SK-N-SH (cell line): ENCODE results near the gene NT5C. TPM values are rescaled to one million over a fixed set of nuclear protein-coding genes. Genes with fewer than 3 reads are reported as not detected.

ENCODE experiments used
- CTCF ChIA-PET: fragments of 300-600, 350-600 bp; formaldehyde crosslinking; extraction: SDS; loops from one replicate; lab custom pipeline; 2021; lab: Yijun Ruan, JAX
- POLR2A ChIA-PET: fragments of 350-600 bp; sonication (Branson Sonifier 250); formaldehyde crosslinking; extraction: SDS; loops from one replicate; lab custom pipeline; 2020; ENCODE audit warnings: antibody characterized with exemption, inconsistent platforms; lab: Yijun Ruan, JAX
- DNase-seq: peaks from one replicate; pipeline ENCODE4 v3.0.0; 2012
- H2AFZ ChIP-seq: fragments of 200-600 bp; sonication (generic); 2 replicates; pipeline ENCODE4 v1.8.1; 2016; ENCODE audit warnings: antibody characterized with exemption, mild to moderate bottlenecking, low read depth
- H3F3A ChIP-seq: fragments of 200-600 bp; sonication (generic); replicated peaks from 2 replicates; pipeline ENCODE3; 2016; ENCODE audit warnings: antibody characterized with exemption, mild to moderate bottlenecking; ENCODE audit not compliant: insufficient read depth
- H3K27ac ChIP-seq, 2 experiments: fragments of 200-500 bp in 1 of 2; fragments of 200-600 bp in 1 of 2; sonication (Bioruptor generic) in 1 of 2; sonication (generic), shearing (Covaris generic) in 1 of 2; 2 replicates each; pipeline versions ENCODE4 v1.5.1 to v1.6.1; 2014 to 2016; ENCODE audit warnings: low read depth in 2 of 2, inconsistent platforms in 1 of 2, low read length in 1 of 2, mild to moderate bottlenecking in 1 of 2, mixed read lengths in 1 of 2
- H3K27me3 ChIP-seq: fragments of 200-600 bp; sonication (generic), shearing (Covaris generic); 2 replicates; pipeline ENCODE4 v1.6.1; 2016; ENCODE audit warnings: mixed run types; ENCODE audit not compliant: insufficient read depth
- H3K36me3 ChIP-seq, 2 experiments: fragments of 200-500 bp in 1 of 2; fragments of 200-600 bp in 1 of 2; sonication (Bioruptor generic) in 1 of 2; sonication (generic) in 1 of 2; replicated peaks in 1 of 2; 2 replicates each; pipeline versions ENCODE3 to v1.5.1; 2014 to 2016; ENCODE audit warnings: low read length in 1 of 2, mild to moderate bottlenecking in 1 of 2; ENCODE audit not compliant: insufficient read depth in 2 of 2, control insufficient read depth in 1 of 2
- H3K4me1 ChIP-seq, 2 experiments: fragments of 200-500 bp in 1 of 2; fragments of 200-600 bp in 1 of 2; sonication (Bioruptor generic) in 1 of 2; sonication (generic), shearing (Covaris generic) in 1 of 2; 2 replicates each; pipeline versions ENCODE4 v1.5.1 to v1.6.1; 2014 to 2016; ENCODE audit warnings: low read depth in 1 of 2, low read length in 1 of 2, mixed run types in 1 of 2; ENCODE audit not compliant: insufficient read depth in 2 of 2, control insufficient read depth in 1 of 2
- H3K4me2 ChIP-seq: fragments of 200-600 bp; sonication (generic), shearing (Covaris generic); 2 replicates; pipeline ENCODE4 v1.6.1; 2017; ENCODE audit warnings: mixed run types
- H3K4me3 ChIP-seq, 2 experiments: fragments of 200-500 bp in 1 of 2; fragments of 200-600 bp in 1 of 2; sonication (Bioruptor generic) in 1 of 2; sonication (generic), shearing (Covaris generic) in 1 of 2; 2 replicates each; pipeline versions ENCODE4 v1.5.1 to v1.8.1; 2014 to 2016; ENCODE audit warnings: low read depth in 2 of 2, inconsistent platforms in 1 of 2, low read length in 1 of 2, mild to moderate bottlenecking in 1 of 2, mixed read lengths in 1 of 2, moderate library complexity in 1 of 2
- H3K79me2 ChIP-seq: fragments of 200-600 bp; sonication (generic); 2 replicates; pipeline ENCODE4 v1.8.1; 2017; ENCODE audit warnings: mild to moderate bottlenecking; ENCODE audit not compliant: insufficient read depth
- H3K9ac ChIP-seq: fragments of 200-600 bp; sonication (generic); 2 replicates; pipeline ENCODE4 v1.6.1; 2017; ENCODE audit warnings: mixed run types
- H3K9me2 ChIP-seq: fragments of 200-600 bp; sonication (generic); 2 replicates; pipeline ENCODE4 v1.6.1; 2017; ENCODE audit warnings: mixed run types
- H3K9me3 ChIP-seq: fragments of 200-600 bp; sonication (generic); 2 replicates; pipeline ENCODE4 v1.6.1; 2017; ENCODE audit warnings: mixed run types, mild to moderate bottlenecking, moderate library complexity
- H4K20me1 ChIP-seq: fragments of 200-600 bp; sonication (generic); 2 replicates; pipeline ENCODE4 v1.6.1; 2017; ENCODE audit warnings: mild to moderate bottlenecking, mixed run types; ENCODE audit not compliant: insufficient read depth
- CHD2 ChIP-seq: fragments of 150-350 bp; IDR thresholded peaks from 2 replicates; pipeline ENCODE4 v1.6.1; 2018; ENCODE audit warnings: low read length; ENCODE audit not compliant: partially characterized antibody
- ELF1 ChIP-seq: IDR thresholded peaks from 2 replicates; pipeline ENCODE4 v1.4.0; 2012
- EP300 ChIP-seq, 2 experiments: IDR thresholded peaks; 2 replicates each; pipeline versions ENCODE4 v1.4.0 to v1.6.1; 2012; ENCODE audit warnings: borderline replicate concordance in 1 of 2, low read depth in 1 of 2, low read length in 1 of 2
- EZH2phosphoT487 ChIP-seq: fragments of 200-600 bp; sonication (generic); IDR thresholded peaks from 2 replicates; pipeline ENCODE4 v1.6.1; 2017; ENCODE audit warnings: low read depth, mixed run types, mild to moderate bottlenecking, antibody characterized with exemption, moderate library complexity, borderline replicate concordance
- FOSL2 ChIP-seq: IDR thresholded peaks from 2 replicates; pipeline ENCODE4 v1.4.0; 2012; ENCODE audit warnings: low read depth, mild to moderate bottlenecking, moderate library complexity, borderline replicate concordance
- MAX ChIP-seq: IDR thresholded peaks from 2 replicates; pipeline ENCODE4 v1.4.0; 2012; ENCODE audit warnings: low read depth
- MXI1 ChIP-seq: IDR thresholded peaks from 2 replicates; pipeline ENCODE4 v1.6.1; 2012; ENCODE audit warnings: mild to moderate bottlenecking, low read depth, low read length, improper control_type of control experiment
- NRF1 ChIP-seq: IDR thresholded peaks from 2 replicates; pipeline ENCODE4 v1.6.1; 2012; ENCODE audit warnings: low read depth, mild to moderate bottlenecking, low read length
- POLR2AphosphoS5 ChIP-seq: IDR thresholded peaks from 2 replicates; pipeline ENCODE4 v1.6.1; 2012; ENCODE audit warnings: low read depth, low read length
- RAD21 ChIP-seq: IDR thresholded peaks from 2 replicates; pipeline ENCODE4 v1.6.1; 2012; ENCODE audit warnings: mild to moderate bottlenecking, low read length
- RFX5 ChIP-seq: IDR thresholded peaks from 2 replicates; pipeline ENCODE4 v1.6.1; 2012; ENCODE audit warnings: mild to moderate bottlenecking, improper control_type of control experiment, low read length
- SIN3A ChIP-seq: IDR thresholded peaks from 2 replicates; pipeline ENCODE4 v1.6.1; 2012; ENCODE audit warnings: low read depth, mild to moderate bottlenecking, low read length, moderate library complexity, borderline replicate concordance
- SMC3 ChIP-seq: IDR thresholded peaks from 2 replicates; pipeline ENCODE4 v1.6.1; 2012; ENCODE audit warnings: low read depth, low read length, improper control_type of control experiment
- TAF1 ChIP-seq: IDR thresholded peaks from 2 replicates; pipeline ENCODE4 v1.6.1; 2012; ENCODE audit warnings: low read depth, mild to moderate bottlenecking, low read length, moderate library complexity, borderline replicate concordance
- TEAD4 ChIP-seq: IDR thresholded peaks from 2 replicates; pipeline ENCODE4 v1.4.0; 2012; ENCODE audit warnings: mild to moderate bottlenecking, borderline replicate concordance; ENCODE audit not compliant: insufficient read depth
- USF2 ChIP-seq: fragments of 150-350 bp; IDR thresholded peaks from 2 replicates; pipeline ENCODE4 v1.6.1; 2017; ENCODE audit warnings: antibody characterized with exemption, low read length, low read depth, borderline replicate concordance
- ZBTB33 ChIP-seq: IDR thresholded peaks from 2 replicates; pipeline ENCODE4 v1.4.0; 2012; ENCODE audit warnings: low read depth, borderline replicate concordance
- WGBS: methylation state at CpG from one replicate; pipeline ENCODE4 v1.1.6; 2017; ENCODE audit warnings: low lambda C conversion rate; 5-methylcytosine and 5-hydroxymethylcytosine counted together
- polyA plus RNA-seq, 3 experiments: library from polyadenylated mRNA; depleted of rRNA; stranded (reverse); fragments of >200 nt; gene quantifications; 2 replicates each; pipeline ENCODE4 v1.2.3, GENCODE V29; 2012
- TF ChIP-seq, protein P1 (sequence below): fragments of 150-350 bp; IDR thresholded peaks from 2 replicates; pipeline ENCODE4 v1.6.1; 2016; ENCODE audit warnings: mild to moderate bottlenecking, low read depth, low read length
- TF ChIP-seq, protein P2 (sequence below): IDR thresholded peaks from 2 replicates; pipeline ENCODE4 v1.4.0; 2012; ENCODE audit warnings: low read depth, borderline replicate concordance
- TF ChIP-seq, protein P3 (sequence below): IDR thresholded peaks from 2 replicates; pipeline ENCODE4 v1.6.1; 2012; ENCODE audit warnings: mild to moderate bottlenecking, low read depth, low read length, moderate library complexity

Gene NT5C
- polyA plus RNA-seq, 1 of the 3 experiments (the other 2 are of a cell fraction), result 111 TPM

DNA sequence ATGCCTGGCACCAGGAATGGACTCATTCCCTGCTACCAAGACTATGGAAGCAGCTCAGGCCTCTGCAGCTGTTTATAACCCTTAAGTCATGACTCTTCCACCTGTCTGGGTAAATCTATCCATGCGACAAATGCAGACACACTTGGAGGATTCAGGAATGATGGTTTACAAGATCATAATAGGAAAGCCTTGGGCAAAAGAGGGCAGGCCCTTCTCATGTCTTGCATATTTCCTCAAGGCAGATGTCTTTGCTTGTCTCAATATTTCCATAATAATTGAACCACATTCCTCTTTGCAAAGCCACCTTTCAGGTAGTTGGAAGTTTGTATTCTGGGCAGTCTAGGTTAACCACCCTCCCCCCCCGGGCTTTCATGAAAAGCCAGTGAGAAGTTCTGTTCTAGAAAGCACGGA lies 23.7 kb upstream of the NT5C start:
- no peaks in the 10 kb centered on the region for H3K9me2 ChIP-seq
- ChIA-PET POLR2A (interaction anchor here (0.6 to 1.9 kb wide), 11 partner anchors 10 to 166 kb away, joined by 3 to 14 read pairs (median 3); partner anchors contain the start of genes ARMC7, GGA3, MRPS7 and NT5C), CTCF (interaction anchor here (1.0 to 1.9 kb wide), 5 partner anchors 17 to 47 kb away, joined by 4 to 8 read pairs (median 4); partner anchors contain the start of gene NT5C)
- peaks cover 7% of the 10 kb centered on the region; the same call in 1 of the 2 replicates for H4K20me1 ChIP-seq
- H3K27me3 ChIP-seq, result no peaks in the 10 kb centered on the region
- H3K4me3 ChIP-seq, result no peak overlapping the region
- DNase-seq, result no peak
- peaks cover 26% of the 10 kb centered on the region for H3F3A ChIP-seq
- H3K27ac ChIP-seq, result peak overlapping the region; percentile 47 to 54; a peak in 3 of 4 replicates
- peaks cover 47% of the 10 kb centered on the region for H3K79me2 ChIP-seq
- peak overlapping the region; percentile 46; the same call in 1 of the 2 replicates for H3K4me2 ChIP-seq
- peaks cover 5 to 8% of the 10 kb centered on the region in 2 experiments; a peak in 3 of 4 replicates for H3K4me1 ChIP-seq
- H3K36me3 ChIP-seq, result peaks cover 0 to 19% of the 10 kb centered on the region in 2 experiments
- WGBS, result 91% methylated on average over 3 of the region's 3 CpGs
- no peak overlapping the region for H3K9ac ChIP-seq
- no peaks in the 10 kb centered on the region for H3K9me3 ChIP-seq
- no peak overlapping the region for H2AFZ ChIP-seq
- TF ChIP-seq RFX5 (no peak), TAF1 (no peak), TEAD4 (no peak), USF2 (no peak), SIN3A (no peak), RAD21 (no peak), EP300 (IDR thresholded peaks at IDR 0.05; ENCODE audit: borderline replicate concordance in 1 of 2, low read depth in 1 of 2, low read length in 1 of 2) (no peak), NRF1 (no peak), EZH2phosphoT487 (no peak), FOSL2 (no peak), SMC3 (no peak), MXI1 (no peak), POLR2AphosphoS5 (no peak), ELF1 (no peak), ZBTB33 (no peak), MAX (no peak), CHD2 (no peak)
- TF ChIP-seq, protein P1, sequence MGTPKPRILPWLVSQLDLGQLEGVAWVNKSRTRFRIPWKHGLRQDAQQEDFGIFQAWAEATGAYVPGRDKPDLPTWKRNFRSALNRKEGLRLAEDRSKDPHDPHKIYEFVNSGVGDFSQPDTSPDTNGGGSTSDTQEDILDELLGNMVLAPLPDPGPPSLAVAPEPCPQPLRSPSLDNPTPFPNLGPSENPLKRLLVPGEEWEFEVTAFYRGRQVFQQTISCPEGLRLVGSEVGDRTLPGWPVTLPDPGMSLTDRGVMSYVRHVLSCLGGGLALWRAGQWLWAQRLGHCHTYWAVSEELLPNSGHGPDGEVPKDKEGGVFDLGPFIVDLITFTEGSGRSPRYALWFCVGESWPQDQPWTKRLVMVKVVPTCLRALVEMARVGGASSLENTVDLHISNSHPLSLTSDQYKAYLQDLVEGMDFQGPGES, result no peak
- TF ChIP-seq, protein P2, sequence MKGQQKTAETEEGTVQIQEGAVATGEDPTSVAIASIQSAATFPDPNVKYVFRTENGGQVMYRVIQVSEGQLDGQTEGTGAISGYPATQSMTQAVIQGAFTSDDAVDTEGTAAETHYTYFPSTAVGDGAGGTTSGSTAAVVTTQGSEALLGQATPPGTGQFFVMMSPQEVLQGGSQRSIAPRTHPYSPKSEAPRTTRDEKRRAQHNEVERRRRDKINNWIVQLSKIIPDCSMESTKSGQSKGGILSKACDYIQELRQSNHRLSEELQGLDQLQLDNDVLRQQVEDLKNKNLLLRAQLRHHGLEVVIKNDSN, result no peak
- TF ChIP-seq, protein P3, sequence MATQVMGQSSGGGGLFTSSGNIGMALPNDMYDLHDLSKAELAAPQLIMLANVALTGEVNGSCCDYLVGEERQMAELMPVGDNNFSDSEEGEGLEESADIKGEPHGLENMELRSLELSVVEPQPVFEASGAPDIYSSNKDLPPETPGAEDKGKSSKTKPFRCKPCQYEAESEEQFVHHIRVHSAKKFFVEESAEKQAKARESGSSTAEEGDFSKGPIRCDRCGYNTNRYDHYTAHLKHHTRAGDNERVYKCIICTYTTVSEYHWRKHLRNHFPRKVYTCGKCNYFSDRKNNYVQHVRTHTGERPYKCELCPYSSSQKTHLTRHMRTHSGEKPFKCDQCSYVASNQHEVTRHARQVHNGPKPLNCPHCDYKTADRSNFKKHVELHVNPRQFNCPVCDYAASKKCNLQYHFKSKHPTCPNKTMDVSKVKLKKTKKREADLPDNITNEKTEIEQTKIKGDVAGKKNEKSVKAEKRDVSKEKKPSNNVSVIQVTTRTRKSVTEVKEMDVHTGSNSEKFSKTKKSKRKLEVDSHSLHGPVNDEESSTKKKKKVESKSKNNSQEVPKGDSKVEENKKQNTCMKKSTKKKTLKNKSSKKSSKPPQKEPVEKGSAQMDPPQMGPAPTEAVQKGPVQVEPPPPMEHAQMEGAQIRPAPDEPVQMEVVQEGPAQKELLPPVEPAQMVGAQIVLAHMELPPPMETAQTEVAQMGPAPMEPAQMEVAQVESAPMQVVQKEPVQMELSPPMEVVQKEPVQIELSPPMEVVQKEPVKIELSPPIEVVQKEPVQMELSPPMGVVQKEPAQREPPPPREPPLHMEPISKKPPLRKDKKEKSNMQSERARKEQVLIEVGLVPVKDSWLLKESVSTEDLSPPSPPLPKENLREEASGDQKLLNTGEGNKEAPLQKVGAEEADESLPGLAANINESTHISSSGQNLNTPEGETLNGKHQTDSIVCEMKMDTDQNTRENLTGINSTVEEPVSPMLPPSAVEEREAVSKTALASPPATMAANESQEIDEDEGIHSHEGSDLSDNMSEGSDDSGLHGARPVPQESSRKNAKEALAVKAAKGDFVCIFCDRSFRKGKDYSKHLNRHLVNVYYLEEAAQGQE, result no peak
